GM12873 (cell line): ENCODE results near the gene ABCC2.

Experiments used
- TF ChIP-seq, protein P1 (sequence below): IDR thresholded peaks from 2 replicates; pipeline ENCODE4 v1.5.1; 2012; ENCODE audit warnings: low read depth, mild to moderate bottlenecking, moderate library complexity, low read length, control low read depth; ENCODE audit not compliant: insufficient read depth; ENCODE audit errors: missing control alignments

ABCC2 gene

DNA sequence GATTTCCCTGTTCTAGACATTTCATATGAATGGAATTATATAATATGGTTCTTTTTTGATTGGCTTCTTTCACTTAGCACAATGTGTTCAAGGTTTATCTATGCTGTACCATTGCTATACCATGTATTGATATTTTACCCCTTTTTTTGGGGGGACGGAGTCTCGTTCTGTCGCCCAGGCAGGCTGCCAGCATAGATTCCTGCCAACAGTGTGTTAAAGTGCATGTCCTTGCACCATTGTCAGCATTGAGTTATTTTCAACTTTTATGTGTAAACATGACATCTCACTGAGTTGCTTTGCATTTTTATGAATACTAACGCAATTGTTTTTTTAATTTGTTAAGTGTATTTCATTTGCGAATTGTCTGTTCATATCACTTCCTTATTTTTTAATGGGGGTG lies 4.9 kb downstream of the ABCC2 start:
- TF ChIP-seq, protein P1, sequence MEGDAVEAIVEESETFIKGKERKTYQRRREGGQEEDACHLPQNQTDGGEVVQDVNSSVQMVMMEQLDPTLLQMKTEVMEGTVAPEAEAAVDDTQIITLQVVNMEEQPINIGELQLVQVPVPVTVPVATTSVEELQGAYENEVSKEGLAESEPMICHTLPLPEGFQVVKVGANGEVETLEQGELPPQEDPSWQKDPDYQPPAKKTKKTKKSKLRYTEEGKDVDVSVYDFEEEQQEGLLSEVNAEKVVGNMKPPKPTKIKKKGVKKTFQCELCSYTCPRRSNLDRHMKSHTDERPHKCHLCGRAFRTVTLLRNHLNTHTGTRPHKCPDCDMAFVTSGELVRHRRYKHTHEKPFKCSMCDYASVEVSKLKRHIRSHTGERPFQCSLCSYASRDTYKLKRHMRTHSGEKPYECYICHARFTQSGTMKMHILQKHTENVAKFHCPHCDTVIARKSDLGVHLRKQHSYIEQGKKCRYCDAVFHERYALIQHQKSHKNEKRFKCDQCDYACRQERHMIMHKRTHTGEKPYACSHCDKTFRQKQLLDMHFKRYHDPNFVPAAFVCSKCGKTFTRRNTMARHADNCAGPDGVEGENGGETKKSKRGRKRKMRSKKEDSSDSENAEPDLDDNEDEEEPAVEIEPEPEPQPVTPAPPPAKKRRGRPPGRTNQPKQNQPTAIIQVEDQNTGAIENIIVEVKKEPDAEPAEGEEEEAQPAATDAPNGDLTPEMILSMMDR, result no peak

DNA sequence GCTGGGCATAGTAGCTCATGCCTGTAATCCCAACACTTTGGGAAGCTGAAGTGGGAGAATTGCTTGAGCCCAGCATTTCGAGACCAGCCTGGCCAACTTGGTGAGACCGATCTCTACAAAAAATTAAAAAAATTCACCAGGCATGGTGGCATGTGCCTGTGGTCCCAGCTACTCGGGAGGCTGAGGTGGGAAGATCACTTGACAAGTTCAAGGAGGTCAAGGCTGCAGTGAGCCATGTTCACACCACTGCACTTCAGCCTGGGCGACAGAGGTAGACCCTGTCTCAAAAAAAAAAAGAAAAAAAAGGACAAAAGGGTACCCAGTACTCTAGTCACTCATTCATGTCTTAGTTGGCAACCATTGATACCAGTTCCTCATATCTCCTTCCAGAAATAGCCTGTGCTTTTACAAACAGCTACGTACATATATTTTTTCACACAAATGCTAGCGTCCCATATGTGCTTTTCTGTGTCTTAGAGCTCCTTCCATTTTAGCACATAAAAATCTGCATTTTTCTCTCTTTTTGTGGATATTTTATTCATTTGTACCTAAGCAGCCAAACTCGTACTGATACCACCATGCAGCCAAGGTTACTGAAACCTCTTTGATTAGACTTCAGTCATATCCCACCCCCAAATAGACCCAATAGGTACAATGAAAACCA lies 5.5 kb downstream of the ABCC2 start:
- TF ChIP-seq, protein P1, result no peak

DNA sequence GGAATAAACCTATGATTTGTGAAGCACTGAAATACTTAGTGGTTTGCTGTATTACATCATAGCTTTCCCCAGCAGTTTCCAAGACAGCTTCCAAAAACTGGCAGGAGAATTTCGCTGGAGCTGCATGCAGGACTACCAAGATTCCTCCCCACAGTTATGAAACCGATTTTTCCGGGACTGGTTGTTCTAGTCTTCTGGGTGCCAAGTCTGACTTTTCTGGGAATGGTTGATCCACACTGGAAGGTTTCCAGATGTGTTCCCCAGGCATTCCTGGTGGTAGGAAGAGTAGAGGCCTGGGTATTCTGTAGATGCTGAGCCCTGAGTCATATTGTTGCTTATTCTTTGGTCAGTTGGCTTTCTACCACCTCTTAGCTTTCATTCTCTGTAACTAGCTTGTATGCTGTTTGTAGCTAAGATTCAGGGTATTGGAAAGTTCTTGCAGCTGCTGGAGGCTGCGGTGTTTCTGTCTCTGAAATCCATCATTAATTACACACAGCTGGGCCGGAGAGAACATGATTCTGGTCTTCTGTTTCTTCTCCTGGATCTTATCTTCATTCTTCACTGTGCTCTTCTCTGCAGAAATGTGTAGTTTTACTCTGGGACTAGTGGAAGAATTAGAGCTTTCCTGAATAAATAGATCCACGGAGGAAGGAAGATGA lies 6.3 kb downstream of the ABCC2 start:
- TF ChIP-seq, protein P1, result no peak

DNA sequence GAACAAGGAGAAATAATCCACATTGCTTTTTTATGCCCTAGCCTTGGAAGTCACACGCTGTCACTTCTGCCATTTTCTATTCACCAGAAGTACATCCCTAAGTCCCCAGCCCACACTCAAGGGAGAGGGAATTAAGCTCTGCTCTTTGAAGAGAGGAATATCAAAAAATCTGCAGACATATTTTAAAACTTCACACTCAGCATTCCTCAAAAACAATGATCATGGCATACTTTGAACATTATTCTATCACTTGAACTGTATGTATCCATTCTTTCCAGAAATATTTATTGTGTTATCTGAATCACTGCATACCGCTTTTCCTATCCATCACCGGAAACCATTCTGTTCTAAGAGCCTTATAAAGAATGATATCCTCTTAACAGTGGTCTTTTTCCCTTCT lies 9.4 kb downstream of the ABCC2 start:
- TF ChIP-seq, protein P1, result no peak

DNA sequence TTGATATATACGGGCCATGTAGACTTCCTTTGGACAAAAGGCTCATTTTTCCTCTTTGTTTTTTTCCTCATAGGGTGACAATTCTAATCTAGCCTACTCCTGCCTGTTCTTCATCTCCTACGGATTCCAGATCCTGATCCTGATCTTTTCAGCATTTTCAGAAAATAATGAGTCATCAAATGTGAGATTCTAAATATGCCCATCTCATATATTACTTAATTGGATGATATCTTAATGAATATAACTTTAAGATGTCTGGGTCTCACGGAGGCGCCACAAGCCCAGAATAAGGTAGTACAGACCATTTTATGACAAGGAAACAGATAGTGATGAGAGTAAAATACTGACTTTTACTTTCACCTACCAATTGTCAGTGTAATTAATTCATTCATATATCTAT lies 11.4 kb downstream of the ABCC2 start:
- TF ChIP-seq, protein P1, result no peak

DNA sequence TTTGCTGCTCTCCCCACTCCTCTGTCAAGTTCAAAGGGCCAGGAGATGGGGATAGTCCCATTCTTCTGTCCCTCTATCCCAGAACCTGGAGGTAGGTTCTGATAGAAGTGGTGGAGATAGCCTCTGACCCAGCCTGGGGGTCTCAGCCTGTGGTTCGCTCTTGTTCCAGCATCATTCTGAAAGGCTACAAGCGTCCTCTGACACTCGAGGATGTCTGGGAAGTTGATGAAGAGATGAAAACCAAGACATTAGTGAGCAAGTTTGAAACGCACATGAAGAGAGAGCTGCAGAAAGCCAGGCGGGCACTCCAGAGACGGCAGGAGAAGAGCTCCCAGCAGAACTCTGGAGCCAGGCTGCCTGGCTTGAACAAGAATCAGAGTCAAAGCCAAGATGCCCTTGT lies 14.5 kb downstream of the ABCC2 start:
- TF ChIP-seq, protein P1, result no peak

DNA sequence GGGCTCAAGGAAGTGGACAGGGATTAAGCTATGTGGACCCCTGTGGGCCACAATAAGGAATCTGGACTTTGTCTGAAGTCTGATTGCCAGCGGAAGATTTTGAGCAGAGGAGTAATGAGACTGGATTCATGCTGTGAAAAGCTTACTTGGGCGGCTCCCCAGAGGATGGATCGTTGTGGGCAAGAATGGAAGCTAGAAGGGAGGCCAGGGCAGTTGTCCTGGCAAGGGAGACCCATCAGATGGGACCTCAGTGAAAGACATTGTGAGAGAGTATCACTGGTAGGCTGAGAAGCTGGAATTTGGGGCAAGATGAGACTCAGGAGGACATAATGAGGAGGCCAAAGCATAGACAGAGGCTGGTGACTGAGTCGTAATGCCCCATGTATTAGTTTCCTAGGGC lies 15.6 kb downstream of the ABCC2 start:
- TF ChIP-seq, protein P1, result no peak
